HT1080 (cell line): ENCODE results near the gene MATN1. TPM values are rescaled to one million over a fixed set of nuclear protein-coding genes. Genes with fewer than 3 reads are reported as not detected.

ENCODE experiments used
- DNase-seq: peaks from one replicate; pipeline ENCODE4 v3.0.0-alpha.2; 2015; ENCODE audit warnings: low read depth
- total RNA-seq: library from RNA; depleted of rRNA; stranded (reverse); fragments of >200 nt; shearing (Covaris generic); gene quantifications from 2 replicates; pipeline ENCODE4 v1.2.3, GENCODE V29; 2014

Gene MATN1
- total RNA-seq, 1 experiment from 2014 or later = not detected

DNA sequence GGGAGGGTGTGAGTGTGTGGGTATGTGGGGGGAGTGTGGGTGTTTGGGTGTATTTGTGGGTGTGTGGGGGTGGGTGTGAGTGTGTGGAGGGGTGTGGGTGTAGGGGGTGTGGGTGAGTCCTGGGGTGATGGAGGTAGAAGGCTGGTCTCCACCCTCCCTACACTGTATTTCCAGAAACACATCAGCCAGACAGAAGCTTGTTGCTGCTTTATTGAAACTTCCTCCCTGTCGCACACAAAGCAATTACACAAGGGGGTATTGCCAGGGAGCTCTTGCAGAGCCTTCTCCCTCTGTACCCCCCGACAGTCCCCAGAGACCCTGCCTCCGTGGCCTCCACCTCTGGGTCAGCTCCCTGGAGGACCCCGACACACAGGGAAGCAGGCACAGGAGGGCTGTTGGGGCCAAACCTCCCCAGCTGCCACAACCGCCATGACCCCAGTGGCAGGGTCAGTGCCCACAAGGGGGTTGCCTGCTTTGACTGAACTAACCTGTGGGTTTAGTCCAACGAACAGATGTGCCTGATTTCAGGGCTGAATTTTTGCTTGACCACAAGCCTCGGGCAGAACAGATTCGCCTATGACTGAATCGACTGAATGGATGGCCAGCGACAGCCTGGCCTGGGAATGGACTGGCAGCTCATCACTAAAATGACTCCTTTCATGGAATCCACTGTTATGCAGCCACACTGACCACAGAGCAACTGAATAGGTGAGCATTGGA lies 9.1 kb upstream of the MATN1 start:
- peak; percentile 37 for DNase-seq

DNA sequence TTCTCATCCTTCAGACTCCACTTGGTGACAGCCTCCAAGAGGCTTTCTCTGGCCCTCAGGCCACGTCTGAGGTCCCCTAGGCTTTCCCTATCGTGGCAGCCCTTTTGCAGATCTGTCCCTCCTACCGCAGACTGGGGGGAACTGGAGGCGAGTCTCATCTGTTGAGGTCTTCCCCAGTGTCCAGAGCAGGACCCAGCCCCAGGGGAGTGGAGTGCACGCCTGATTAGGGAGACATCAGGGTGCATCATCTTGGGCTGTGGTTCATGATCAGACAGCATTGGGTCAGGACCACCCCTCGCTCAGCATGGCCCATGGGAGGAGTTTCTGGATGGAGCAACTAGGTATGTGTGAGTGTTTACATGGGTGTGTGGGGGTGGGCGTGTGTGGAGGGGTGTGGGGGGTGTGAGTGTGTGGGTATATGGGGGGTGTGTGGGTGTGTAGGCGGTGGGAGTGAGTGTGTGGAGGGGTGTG lies 8.5 kb upstream of the MATN1 start:
- no peak for DNase-seq

DNA sequence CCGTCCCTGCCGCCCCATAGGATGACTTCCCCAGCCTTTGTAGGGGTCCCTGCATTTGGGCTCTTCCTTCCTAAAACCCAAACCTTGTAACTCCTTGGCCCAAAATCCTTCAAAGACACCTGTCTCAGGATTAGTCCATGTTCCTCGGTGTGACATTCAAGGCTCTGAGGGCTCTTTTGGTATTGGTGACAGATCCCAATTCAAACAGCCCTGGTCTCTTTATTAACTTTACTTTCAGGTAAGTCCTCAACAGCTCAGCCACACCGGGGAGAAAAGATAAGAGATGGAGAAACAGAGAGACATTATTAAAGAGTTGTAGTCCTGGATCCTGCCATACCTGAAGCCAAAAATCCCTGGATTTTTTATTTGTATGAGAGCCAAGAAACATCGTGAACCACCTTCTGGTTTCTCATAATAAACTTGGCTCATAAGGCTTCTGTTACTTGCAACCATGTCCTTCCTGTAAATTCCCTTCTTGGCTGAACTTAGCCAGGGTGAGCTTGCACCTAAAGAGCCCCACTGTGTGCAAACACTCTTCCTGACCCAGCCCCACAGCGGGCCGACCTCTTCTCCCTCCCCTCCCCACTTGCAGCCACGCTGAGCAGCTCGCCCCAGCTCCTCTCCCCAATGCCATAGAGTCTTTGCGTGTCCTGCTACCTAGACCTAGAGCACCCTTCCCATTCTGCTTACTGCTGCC lies 7.9 kb upstream of the MATN1 start:
- DNase-seq = no peak

DNA sequence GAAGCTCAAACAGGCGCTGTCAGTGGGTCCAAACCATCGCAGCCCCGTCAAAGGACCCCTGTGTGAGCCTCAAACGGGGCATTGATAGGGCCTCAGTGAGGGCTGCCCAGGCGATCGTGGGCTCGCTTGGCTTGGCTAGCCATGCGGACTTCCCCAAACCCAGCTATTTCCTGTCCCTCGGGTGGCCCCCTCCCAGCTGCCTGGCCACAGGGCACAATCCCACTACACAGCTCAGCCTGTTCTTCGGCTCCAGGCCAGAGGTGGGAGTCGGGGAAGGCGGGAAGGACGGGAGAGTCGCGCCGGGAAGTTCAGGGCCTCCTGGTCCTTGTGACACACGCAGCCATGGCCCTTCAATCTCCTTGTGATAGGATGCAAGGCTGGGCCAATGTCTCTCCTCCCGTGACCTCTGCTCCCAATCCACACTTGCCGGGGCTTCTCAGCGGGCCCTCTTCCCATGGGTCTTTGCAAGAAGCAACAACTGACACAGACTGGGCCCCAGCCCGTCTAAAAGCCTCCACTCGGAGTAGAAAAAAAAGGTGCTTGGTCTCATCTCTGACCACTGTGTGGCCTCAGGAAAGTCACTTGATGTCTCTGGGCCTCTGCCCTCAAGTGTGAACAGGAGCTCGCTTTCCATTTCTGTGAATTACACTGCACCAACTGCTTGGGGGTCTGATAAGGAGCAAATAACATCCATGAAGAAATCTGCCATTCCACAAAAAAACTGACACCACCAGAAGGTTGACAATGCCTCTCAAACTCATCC lies 7.1 kb upstream of the MATN1 start:
- DNase-seq = no peak

DNA sequence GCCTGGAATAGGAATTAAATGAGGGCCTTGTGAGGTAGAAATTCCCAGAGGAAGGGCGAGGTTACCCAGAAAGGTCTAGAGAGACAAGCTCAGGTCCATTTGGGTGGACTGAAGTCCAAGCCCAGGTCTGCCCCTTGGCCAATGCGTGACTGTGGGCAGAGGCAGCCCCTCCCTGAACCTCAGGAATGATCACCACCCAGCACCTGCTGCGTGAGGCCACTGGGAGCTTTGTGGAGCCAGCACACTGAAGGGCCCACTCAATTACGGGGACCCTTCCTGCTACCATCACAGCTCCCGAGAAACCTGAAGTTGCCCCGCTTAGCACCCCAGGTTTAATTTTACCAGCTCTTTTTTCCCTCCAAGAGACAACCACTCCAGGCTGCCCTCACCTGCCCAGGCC lies 6.5 kb upstream of the MATN1 start:
- no peak for DNase-seq

DNA sequence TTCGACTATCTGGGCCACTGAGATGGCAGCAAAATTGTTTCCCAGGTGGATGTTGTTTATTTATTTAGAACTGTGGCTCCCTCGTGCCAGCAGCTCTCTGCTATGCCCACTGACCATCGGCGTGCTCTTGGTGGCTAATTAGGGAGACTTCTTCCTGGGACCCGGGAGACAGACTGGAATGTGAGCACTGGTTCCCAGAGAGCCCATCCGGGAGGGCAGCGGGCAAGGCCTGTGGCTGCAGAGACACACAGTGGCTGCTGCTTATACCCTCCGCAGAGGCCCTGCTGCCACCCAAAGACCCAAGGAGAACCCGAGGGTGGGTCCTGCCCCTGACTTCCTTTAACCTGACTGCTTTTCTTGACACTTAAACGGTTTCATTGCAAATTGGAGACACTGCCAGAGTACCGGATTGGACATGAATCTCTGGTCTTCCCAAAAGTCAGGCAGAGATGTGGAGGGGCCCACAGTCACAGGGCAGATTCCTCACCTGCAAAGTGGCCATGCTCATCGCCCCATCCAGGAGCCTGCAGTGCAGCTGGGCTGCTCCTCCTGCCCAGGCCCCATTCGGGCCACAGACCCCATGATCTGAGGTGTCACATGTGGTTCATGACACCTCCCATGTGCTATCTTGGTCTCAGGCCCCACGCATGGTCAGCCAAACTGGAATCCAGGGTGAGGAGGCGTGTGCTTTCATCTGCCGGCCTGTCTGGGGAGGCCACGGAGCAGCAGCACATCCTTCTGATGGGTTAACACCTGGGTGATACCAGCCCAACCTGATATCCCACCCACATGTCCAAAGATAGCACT lies 5.7 kb upstream of the MATN1 start:
- no peak for DNase-seq

DNA sequence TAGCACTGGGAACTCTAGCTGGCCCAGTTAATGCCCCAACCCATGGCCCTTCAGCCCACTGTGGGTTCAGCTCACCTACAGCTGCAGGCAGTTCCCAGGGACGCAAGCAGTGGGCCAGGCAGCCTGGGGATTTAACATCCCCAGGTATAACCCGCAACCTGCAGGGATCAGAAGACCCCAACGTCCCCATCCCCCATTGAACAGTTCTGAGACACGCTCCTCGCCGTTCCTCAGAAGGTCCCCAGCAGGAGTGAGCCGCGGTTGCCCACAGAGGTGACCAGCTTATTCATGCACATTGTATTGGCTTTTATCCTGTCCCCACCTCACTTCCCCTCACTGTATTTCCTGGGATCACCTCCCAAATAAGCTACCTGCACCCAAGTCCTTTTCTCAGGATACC lies 5.0 kb upstream of the MATN1 start:
- DNase-seq = no peak

DNA sequence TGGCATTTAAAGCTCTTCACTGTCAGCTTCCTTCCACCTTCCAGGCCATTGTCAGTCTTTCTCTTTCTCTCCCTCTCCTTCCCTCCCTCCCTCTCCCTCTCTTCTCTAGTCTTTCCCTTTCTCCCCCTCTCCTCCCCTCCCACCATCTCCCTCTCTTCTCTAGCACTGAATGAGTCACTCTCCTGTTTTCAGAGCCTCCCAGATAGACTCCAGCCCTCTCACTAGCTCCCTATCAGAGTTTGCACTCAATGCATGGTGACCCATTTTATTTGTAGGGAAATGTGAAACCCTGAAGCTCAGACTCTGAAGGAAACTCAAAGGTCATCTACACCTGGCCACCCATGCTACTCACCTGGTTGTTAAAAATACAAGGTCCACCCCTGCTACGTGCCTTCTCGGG lies 4.4 kb upstream of the MATN1 start:
- DNase-seq = peak; percentile 55

DNA sequence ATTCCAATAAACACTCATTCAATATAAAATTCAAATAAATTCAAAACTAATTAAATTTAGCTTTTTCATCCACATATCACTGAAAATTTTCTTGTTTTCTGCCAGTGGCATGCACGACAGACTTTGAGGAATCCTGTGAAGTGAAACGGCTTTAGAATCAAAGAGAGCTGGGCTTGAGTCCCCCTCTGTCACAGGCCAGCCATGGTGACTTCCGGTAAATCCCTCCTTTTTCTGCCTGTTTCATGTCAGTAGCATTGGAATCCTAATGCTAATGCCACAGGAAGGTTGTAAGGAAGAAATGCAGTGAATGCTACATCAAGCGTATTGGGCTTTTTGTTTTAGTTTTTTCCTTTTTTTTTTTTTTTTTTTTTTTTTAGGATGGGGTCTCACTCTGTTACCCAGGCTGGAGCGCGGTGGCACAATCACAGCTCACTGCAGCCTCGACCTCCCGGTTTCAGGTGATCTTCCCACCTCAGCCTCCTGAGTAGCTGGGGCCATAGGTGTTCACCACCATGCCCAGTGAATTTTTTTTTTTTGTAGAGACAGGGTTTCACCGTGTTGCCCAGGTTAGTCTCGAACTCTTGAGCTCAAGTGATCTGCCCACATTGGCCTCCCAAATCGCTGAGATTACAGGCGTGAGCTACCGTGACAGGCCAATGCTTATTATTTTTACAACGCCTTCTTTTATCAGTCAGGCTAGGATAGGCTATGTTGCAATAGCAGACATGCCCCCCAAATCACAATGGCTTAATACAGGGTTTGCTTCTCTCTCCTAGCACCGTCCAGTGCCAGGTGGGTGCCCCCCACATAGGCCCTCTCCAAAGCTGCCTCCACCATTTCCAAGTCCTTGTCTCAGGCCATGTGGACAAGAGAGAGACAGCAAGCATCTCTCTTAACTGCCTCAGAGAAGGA lies 3.6 kb upstream of the MATN1 start:
- no peak for DNase-seq

DNA sequence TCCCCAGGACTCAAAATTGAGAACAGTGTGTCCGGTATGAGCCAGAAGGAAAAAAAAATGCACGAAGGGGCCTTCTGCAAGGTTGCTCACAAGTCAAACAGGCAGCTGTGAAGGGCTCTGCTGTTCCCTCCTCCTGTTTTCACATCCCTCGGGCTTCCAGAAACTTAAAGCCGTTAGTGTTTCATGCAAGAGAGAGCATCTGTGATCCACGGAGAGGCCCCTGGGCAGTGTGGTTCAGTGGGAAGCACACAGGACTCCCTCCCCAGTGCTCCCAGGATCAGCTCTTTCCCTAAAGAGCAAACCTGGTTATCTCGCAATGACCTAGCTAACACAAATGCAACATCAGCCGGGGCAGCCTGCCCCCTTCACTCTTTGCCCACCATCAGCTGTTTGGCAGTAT lies 2.9 kb upstream of the MATN1 start:
- DNase-seq = no peak

DNA sequence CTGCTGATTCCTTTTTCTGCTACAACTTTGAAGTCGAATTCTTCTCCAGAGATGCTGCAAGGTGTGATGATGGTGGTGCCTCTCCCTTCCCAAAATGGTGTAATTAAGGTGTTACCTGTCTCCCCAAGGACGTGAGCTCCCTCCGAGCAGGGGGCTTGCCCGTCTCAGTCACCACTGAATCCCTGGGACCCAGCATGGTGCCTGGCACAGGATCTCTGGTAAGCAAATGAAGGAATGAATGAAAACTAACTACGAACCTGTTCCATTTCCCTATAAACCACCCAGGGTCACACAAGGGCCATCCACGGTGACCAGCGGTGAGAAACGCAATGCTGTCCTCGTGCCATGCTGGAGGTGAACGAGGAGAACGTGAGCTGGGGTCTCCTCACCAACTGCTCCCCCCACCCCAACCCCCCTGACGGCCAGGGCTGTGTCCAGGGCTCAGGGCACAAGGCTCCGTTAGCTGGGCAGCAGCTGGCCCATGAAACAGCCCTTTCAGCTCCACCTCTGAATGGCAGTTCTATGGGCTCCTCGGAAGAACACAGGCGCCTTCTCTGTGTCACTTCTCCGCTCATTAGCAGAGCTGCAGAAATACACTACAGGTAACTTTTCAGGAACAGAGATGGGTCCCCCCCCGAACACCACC lies 2.2 kb upstream of the MATN1 start:
- DNase-seq = no peak

DNA sequence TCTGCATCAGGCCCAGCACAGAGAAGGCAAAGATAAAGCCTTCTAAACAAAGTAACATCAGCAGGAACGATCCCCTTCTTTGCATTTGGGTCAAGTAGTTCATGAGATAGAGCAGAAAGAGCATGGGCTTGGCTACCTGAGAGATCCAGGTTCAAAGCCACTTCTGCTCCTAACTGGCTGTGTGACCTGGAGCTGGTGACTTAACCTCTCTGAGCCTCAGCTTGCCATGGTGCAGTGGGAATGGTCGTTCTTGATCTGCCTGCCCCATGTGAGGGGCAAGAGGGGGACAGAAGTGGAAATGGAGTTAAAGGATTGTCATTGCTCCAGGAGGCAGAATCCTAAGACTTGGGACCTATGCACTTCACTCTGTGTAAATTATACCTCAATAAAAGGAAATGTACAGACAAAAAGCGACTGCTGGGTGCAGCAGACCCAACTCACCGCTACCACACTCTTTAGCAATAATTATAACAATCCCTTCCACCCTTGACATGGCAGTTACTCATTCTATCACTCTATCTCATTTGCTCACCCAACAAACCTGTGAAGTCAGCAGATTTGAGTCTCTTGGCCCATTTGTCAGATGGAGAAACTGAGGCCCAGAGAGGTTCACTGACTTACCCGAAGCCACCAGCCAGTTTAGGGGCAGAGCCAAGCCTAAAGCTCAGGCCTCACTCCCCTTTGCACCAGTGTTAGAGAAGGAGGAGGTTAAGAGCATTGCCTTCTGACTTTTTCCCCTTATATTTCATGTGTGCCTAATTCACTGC lies 1.5 kb upstream of the MATN1 start:
- DNase-seq = no peak

DNA sequence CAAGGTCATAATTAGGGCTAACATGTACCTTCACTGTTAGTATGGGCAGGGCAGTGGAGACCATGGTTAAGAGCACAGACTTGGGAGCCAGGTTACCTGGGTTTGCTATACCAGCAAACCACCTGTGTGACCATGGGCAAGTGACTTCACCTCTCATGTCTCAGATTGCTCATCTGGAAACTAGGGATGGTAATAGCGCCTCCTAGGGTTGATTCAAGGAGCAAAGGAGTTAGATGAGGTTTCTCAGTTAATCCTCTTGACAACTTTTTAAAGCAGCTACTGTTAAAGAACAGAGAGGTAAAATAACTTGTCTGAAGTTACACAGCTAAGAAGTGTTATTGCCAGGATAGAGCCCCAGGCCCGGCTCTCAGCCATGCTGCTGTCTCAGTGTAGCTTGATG lies 790 bp upstream of the MATN1 start:
- DNase-seq = no peak

DNA sequence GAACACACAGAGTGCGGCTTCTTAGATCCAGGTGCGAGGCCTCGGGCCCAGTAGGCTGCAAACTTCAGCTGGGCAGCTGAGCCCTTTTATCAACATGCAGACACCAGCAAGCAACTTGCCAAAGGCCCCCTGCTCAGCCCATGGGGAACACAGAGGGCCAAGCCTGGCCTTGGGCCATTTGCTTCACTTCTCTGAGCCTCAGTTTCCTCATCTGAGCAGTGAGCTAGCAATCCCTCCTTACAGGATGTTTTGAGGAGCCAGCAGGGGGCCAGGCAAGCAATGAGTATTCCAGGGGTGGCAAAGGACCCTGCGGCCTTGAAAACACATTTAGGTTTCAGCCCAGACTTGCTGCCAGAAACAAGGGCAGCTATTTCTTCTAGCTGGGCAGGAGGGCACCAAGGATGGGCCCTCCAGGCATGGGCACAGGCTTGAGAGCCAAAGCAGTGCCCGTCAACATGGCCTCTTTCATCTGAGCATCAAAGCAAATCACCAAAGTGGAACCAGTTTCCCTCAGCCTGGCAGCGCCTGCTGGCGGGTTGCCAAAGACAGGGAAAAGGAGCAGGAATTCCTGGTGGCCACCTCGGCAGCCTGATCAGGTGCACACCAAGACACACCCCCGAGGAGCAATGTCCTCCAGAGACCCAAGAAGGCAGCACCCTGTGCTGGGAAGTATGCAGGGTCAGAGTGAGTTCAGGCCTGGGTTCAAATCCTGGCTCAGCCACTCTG lies 1.4 kb downstream of the MATN1 start:
- DNase-seq = no peak

DNA sequence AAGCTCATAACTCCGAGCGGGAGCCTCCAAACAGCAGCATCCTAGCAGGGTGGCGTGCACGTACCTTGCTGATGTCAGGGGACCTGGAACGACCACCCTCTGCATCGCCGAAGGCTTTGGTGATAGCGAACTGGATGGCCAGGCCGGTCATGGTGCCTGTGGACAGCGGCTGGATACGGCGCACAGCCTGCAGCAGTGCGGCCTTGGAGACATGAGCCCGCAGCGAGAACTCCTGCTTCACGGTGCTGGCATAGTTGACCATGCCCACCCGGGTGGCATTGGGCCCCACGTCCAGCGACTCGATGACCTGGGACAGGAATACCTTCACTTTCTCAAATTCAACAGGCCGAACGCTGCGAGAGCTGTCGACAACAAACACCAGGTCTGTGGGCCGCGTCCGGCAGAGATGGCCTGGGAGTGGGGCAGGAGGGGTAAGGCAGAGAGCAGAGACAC lies 2.0 kb downstream of the MATN1 start:
- DNase-seq = no peak

DNA sequence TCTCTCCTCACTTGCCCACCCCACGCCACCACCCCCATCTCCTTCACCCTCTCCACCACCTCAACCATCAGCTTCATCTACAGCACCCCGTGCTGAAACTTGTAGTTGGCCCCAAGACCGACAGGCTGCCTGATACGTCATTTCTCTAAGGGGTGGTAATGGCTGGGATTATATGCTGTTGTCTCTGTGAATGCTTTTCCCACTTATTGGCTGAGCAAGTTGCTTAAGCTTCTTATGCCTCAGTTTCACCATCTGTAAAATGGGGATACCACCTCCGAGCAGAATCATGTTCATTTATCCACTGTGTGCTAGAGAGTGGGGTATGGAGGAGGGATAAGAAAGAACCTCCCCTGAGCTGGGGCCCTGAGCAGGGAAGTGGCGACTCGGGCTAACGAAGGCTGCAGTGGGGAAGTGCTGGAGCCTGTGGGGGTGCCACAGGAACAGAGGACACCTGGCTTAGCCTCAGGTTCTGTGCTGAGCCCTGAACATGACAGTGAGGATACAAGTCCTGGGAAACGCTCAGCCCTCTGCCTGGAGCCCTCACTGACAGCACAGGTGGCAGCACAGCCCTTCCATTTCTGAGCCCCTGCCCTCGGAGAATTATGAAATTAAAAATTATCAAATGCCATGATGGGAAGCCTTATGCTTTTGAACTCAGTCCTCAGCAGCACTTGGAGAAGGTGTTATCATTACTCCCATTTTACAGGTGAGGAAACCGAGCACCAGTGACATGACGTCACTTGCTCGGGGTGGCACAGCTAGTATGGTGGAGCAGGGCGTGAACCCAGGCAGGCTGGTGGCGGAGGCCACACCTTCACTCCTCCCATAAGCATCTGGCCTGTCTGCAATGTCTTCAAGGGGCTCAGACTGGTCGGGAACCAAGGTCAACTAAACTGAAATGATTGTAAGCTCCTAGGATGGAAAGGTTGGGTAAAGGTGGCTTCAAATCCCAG lies 2.8 kb downstream of the MATN1 start:
- no peak for DNase-seq
